NCI-H524 (cell line): Measurements from ENCODE around the gene CPEB1.
A peak's percentile ranks its signal among the peaks of the same experiment; 100 is the strongest.

Source experiments
- DNase-seq, 2 experiments: peaks; one replicate each; lab custom pipeline; 2025; lab: John Stamatoyannopoulos, UW

CPEB1 gene

GRCh38 chr15:82595203-82595602, 52.0 kb downstream of the CPEB1 start:
- no peak for DNase-seq

GRCh38 chr15:82587805-82588204, 59.4 kb downstream of the CPEB1 start:
- DNase-seq, result no peak

GRCh38 chr15:82585072-82585471, 62.1 kb downstream of the CPEB1 start:
- no peak for DNase-seq

GRCh38 chr15:82580713-82581112, 66.5 kb downstream of the CPEB1 start:
- DNase-seq, result no peak

GRCh38 chr15:82575335-82575734, 71.8 kb downstream of the CPEB1 start:
- no peak for DNase-seq

GRCh38 chr15:82572986-82573385, 74.2 kb downstream of the CPEB1 start:
- no peak for DNase-seq

- peak; percentile 57 to 70 for DNase-seq
Measured at GRCh38 chr15:82572311-82572710, 74.9 kb downstream of the CPEB1 start.

- DNase-seq, result peak; percentile 76 to 87
Measured at GRCh38 chr15:82571722-82572222, 75.4 kb downstream of the CPEB1 start.

GRCh38 chr15:82570721-82571508, 76.2 kb downstream of the CPEB1 start:
- peak; percentile 72 to 89 for DNase-seq

- DNase-seq, result no peak
Measured at GRCh38 chr15:82569834-82570233, 77.3 kb downstream of the CPEB1 start.

- DNase-seq, result no peak
Measured at GRCh38 chr15:82568986-82569385, 78.2 kb downstream of the CPEB1 start.

GRCh38 chr15:82567661-82568060, 79.5 kb downstream of the CPEB1 start:
- no peak for DNase-seq

GRCh38 chr15:82566690-82567089, 80.5 kb downstream of the CPEB1 start:
- DNase-seq, result no peak

- DNase-seq, result no peak
Measured at GRCh38 chr15:82558502-82558901, 88.7 kb downstream of the CPEB1 start.

- no peak for DNase-seq
Measured at GRCh38 chr15:82556315-82557035, 90.7 kb downstream of the CPEB1 start.

GRCh38 chr15:82554849-82555248, 92.3 kb downstream of the CPEB1 start:
- no peak for DNase-seq

- no peak for DNase-seq
Measured at GRCh38 chr15:82554351-82554750, 92.8 kb downstream of the CPEB1 start.

GRCh38 chr15:82553846-82554245, 93.3 kb downstream of the CPEB1 start:
- DNase-seq, result no peak

GRCh38 chr15:82552861-82553260, 94.3 kb downstream of the CPEB1 start:
- DNase-seq, result no peak

- no peak for DNase-seq
Measured at GRCh38 chr15:82551646-82552247, 95.4 kb downstream of the CPEB1 start.

- DNase-seq, result no peak
Measured at GRCh38 chr15:82549199-82549665, 97.9 kb downstream of the CPEB1 start.

- no peak for DNase-seq
Measured at GRCh38 chr15:82548700-82549099, 98.5 kb downstream of the CPEB1 start.

- no peak for DNase-seq
Measured at GRCh38 chr15:82545478-82545877, 101.7 kb downstream of the CPEB1 start.
